WERI-Rb-1 (cell line): ENCODE measurements around the gene CCL19.

Experiments
- DNase-seq: peaks from one replicate; pipeline ENCODE4 v3.0.0-alpha.2; 2020
- H3K27ac ChIP-seq: fragments of 250-450 bp; sonication (Bioruptor Pico); 2 replicates; pipeline ENCODE4 v1.5.1; 2020; ENCODE audit warnings: mild to moderate bottlenecking, moderate library complexity
- H3K27me3 ChIP-seq: fragments of 250-450 bp; sonication (Bioruptor Pico); 2 replicates; pipeline ENCODE4 v1.5.1; 2021; ENCODE audit warnings: mild to moderate bottlenecking, low read depth, moderate library complexity; ENCODE audit not compliant: insufficient read depth, severe bottlenecking
- H3K36me3 ChIP-seq: fragments of 250-450 bp; sonication (Bioruptor Pico); 2 replicates; pipeline ENCODE4 v1.5.1; 2020; ENCODE audit warnings: mild to moderate bottlenecking, moderate library complexity
- H3K4me3 ChIP-seq: 2 replicates; pipeline ENCODE4 v1.5.1; 2011; ENCODE audit warnings: low read depth, mild to moderate bottlenecking, control low read depth, low read length
- H3K9me3 ChIP-seq: fragments of 250-450 bp; sonication (Bioruptor Pico); 2 replicates; pipeline ENCODE4 v1.5.1; 2021; ENCODE audit warnings: mild to moderate bottlenecking, moderate library complexity; ENCODE audit not compliant: severe bottlenecking
- TF ChIP-seq, protein P1 (sequence below): IDR thresholded peaks from 2 replicates; pipeline ENCODE4 v1.5.1; 2011; ENCODE audit warnings: low read depth, mild to moderate bottlenecking, control low read depth, inconsistent platforms, low read length

Gene CCL19

GRCh38 chr9:34689512-34689911 is 1.6 kb downstream of the CCL19 start:
- TF ChIP-seq, protein P1, sequence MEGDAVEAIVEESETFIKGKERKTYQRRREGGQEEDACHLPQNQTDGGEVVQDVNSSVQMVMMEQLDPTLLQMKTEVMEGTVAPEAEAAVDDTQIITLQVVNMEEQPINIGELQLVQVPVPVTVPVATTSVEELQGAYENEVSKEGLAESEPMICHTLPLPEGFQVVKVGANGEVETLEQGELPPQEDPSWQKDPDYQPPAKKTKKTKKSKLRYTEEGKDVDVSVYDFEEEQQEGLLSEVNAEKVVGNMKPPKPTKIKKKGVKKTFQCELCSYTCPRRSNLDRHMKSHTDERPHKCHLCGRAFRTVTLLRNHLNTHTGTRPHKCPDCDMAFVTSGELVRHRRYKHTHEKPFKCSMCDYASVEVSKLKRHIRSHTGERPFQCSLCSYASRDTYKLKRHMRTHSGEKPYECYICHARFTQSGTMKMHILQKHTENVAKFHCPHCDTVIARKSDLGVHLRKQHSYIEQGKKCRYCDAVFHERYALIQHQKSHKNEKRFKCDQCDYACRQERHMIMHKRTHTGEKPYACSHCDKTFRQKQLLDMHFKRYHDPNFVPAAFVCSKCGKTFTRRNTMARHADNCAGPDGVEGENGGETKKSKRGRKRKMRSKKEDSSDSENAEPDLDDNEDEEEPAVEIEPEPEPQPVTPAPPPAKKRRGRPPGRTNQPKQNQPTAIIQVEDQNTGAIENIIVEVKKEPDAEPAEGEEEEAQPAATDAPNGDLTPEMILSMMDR, result no peak
- no peaks in the 10 kb centered on the region for H3K9me3 ChIP-seq
- no peak overlapping the region for H3K4me3 ChIP-seq
- no peaks in the 10 kb centered on the region for H3K36me3 ChIP-seq
- no peak overlapping the region for H3K27ac ChIP-seq
- H3K27me3 ChIP-seq, result no peaks in the 10 kb centered on the region
- no peak for DNase-seq

DNA sequence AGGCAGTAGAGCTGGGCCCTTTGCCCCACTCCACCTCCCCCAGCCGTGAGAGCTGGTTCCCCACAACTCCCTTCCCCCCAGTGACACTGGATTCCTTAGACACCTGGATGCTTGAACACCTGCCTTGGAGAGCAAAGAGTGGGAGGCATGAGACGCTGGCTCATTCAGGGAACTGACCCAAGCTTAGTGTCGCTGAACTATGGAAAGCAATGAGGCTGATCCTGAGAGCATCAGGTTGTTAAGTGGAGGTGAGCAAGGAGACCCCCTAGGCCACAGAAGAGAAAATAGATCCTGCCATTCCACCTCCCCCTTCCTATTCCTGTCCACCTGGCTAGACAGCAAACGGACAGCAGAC is 2.0 kb downstream of the CCL19 start:
- DNase-seq, result no peak

GRCh38 chr9:34688329-34689115 is 2.6 kb downstream of the CCL19 start:
- TF ChIP-seq, protein P1, result no peak
- DNase-seq, result no peak
- no peak overlapping the region for H3K27ac ChIP-seq
- no peaks in the 10 kb centered on the region for H3K9me3 ChIP-seq
- no peak overlapping the region for H3K4me3 ChIP-seq
- no peaks in the 10 kb centered on the region for H3K27me3 ChIP-seq
- H3K36me3 ChIP-seq, result no peaks in the 10 kb centered on the region

More for the DNA sequence above, 2.0 kb downstream of the CCL19 start:
- TF ChIP-seq, protein P1, result no peak
- Histone ChIP-seq H3K4me3 (no peak overlapping the region), H3K9me3 (no peaks in the 10 kb centered on the region), H3K36me3 (no peaks in the 10 kb centered on the region), H3K27ac (no peak overlapping the region), H3K27me3 (no peaks in the 10 kb centered on the region)

DNA sequence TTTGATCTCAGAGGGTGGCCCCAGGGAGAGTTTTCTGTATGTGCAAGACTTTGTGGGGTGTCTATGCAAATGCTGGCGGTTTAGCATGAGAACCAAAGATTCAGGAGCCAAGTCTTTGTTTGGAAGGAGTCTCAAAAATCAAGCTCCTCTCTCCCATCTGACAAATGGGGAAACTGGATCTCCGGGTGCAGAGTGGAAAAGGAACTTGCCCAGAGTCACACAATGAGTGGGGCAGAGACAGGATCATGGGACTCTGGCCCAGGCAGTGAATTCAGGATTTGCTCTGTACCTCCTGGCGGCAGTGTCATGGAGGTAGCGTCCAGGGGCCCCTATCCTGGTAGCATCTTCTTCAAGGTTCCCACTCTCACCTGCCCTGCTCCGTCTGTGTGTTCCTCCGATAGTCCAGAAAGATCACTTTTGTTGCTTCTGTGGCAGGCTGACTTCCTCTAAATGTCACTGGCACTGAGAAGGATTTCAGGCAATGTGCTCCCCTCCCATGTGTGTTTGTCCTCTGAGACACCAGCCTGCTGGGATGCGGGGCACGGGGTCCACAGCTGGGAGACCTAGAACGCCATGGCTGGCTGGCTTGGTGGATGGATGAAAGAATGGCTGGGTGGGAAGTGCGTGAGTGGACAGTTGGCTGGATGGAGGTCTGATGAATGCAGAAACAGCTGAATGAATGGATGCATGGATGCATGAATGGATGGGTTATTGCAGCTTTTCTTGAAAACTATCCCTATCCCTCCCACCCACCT is 3.6 kb downstream of the CCL19 start:
- TF ChIP-seq, protein P1, result no peak
- H3K9me3 ChIP-seq, result no peaks in the 10 kb centered on the region
- H3K4me3 ChIP-seq, result no peak overlapping the region
- no peaks in the 10 kb centered on the region for H3K27me3 ChIP-seq
- H3K36me3 ChIP-seq, result no peaks in the 10 kb centered on the region
- no peak for DNase-seq
- H3K27ac ChIP-seq, result no peak overlapping the region

- Histone ChIP-seq H3K27me3 (no peaks in the 10 kb centered on the region), H3K27ac (no peak overlapping the region), H3K9me3 (no peaks in the 10 kb centered on the region), H3K36me3 (no peaks in the 10 kb centered on the region), H3K4me3 (no peak overlapping the region)
- DNase-seq, result no peak
- TF ChIP-seq, protein P1, result no peak
These were observed 4.3 kb downstream of the CCL19 start for GRCh38 chr9:34686732-34687131.
